HG02870 (cell line): ENCODE measurements around the gene CGB7.
"Not testable (repeated sequence)": the region's sequence is repeated elsewhere in the genome, so short reads cannot be mapped to it uniquely, and the experiment has no call there.

Source experiments
- ATAC-seq: cut with Tn5 transposase; IDR thresholded peaks from one replicate; pipeline ENCODE4 v1.9.1; 2021; ENCODE audit warnings: mild to moderate bottlenecking, moderate library complexity; ENCODE audit not compliant: unreplicated experiment

The CGB7 gene

GRCh38 chr19:49073514-49074378 is 16.2 kb upstream of the CGB7 start:
- no peak for ATAC-seq

DNA sequence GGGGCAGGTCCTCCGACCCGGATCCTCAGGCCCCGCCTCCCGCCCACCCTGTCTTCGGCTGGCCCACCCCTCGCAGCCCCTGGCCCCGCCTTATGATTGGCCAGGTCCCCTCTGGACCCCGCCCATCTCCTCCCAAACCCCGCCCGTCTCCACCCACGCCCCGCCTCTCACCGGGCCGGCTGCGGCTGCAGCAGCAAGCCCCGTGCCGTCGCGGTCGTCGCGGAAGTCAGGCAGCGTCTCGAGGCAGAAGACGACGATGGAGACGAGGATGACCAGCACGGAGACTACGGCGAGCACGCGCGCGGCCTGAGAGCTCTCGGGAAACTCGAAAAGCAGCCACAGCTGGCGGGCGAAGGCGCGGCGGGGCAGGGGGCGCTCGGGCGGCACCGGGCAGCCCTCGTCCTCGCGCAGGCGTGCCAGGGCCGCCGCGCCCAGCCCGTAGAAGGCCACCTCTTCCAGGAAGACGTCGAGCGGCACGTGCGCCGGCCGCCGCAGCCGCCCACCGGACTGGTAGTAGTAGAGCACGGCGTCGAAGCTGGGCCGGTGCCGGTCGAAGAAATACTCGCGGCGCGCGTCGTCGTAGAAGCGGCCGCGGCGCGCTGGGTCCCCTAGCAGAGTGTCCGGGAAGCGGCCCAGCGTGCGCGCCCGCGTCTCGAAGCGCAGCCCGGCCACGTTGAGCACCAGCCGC is 14.5 kb upstream of the CGB7 start:
- ATAC-seq, result no peak

- ATAC-seq, result no peak
Measured at GRCh38 chr19:49070416-49070815, 12.9 kb upstream of the CGB7 start.

- ATAC-seq, result no peak
Measured at GRCh38 chr19:49069026-49069425, 11.5 kb upstream of the CGB7 start.

GRCh38 chr19:49067554-49067953 is 10.0 kb upstream of the CGB7 start:
- no peak for ATAC-seq

GRCh38 chr19:49065905-49066512 is 8.5 kb upstream of the CGB7 start:
- ATAC-seq, result no peak

- ATAC-seq, result no peak
Measured at GRCh38 chr19:49064768-49065611, 7.4 kb upstream of the CGB7 start, which contains the start of gene NTF4. TSS of gene NTF4 (minus strand) at chr19:49064818. CDS start at chr19:49061997, 2,821 bp downstream.

- ATAC-seq, result no peak
Measured at GRCh38 chr19:49064029-49064629, 6.6 kb upstream of the CGB7 start.

DNA sequence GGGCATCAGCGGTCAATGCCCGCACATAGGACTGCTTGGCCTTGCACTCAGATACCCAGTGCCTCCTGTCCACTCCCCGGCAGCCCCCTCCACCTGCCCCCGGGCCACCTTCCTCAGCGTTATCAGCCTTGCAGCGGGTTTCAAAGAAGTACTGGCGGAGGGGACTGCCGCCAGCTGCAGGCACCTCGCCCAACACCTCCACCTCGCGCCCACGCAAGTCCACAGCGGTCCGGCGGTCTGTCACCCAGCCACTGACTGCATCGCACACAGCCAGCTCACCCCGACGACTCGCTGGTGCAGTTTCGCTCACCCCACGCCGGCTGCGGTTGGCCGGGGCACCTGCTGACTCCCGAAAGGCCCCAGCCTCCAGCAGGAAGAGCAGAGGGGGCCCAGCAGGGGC is 3.9 kb upstream of the CGB7 start:
- no peak for ATAC-seq

GRCh38 chr19:49061000-49061399 is 3.5 kb upstream of the CGB7 start:
- ATAC-seq, result no peak

GRCh38 chr19:49059053-49059452 is 1.5 kb upstream of the CGB7 start:
- no peak for ATAC-seq

DNA sequence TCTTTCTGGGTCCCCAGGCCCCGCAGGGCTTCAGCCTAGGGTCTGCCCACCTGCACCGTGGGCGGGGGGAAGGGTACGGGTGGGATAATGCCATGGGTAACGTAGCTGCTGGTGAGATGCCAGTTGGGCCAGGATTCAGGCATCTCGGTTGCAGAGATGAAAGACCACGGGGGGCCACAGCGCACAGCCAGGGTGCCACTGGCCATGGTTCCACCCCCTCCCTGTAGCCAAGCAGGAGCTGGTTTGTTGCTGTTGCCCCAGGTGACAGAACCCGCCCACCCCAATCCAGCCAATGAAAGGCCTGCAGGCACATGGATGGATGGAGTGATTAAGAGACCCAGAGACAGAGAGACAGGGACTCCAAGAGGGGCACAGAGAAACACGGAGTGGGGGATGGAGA is 1.0 kb upstream of the CGB7 start:
- no peak for ATAC-seq

GRCh38 chr19:49056902-49057596 is 500 bp downstream of the CGB7 start:
- not testable (repeated sequence) for ATAC-seq

GRCh38 chr19:49056101-49056901 is 1.2 kb downstream of the CGB7 start:
- ATAC-seq, result no peak

DNA sequence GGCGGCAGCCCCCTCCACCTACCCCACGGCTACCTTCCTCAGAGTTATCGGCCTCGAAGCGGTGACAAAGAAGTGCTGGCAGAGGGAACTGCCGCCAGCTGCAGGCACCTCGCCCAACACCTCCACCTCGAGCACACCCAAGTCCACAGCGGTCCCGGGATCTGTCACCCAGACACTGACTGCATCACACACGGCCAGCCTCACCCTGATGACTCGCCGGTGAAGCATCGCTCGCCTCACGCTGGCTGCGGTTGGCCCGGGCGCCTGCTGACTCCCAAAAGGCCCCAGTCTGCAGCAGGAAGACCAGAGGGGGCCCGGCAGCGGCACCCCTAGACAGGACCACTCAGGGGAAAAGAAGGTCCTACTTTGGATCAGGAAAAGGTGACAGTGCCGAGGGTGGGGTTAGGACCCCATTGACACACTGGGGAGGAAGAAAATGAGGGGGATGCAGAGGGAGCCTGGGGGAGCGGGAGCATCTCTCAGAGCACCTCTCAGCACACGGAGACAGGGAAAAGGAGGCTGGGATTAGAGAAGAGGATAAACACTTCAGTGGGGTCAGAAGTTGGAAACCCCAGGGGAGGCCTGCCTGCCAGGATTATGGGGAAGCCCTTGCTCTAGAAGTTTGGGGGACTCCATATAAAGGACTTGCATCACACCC is 7.0 kb downstream of the CGB7 start:
- not testable (repeated sequence) for ATAC-seq

GRCh38 chr19:49049834-49050233 is 7.7 kb downstream of the CGB7 start:
- ATAC-seq, result not testable (repeated sequence)

DNA sequence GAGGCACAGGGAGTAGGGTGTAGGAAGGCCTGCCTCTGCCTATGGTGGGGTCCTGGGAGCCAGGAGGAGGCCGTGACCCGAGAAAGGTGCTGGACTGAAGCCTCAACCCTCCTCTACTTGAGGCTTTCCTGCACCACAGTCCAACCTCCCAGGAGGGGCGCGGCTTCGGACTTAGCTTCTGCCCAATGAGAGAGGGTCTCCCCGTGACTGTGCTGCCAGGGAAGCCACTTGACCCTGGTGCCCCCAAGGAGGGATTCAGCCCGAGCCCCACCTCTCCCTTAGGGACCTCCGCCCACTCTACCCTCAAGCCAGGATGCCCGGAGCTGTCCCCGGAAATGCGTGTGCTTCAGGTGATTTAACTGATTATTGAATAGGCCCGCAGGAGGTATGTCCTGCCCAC is 8.5 kb downstream of the CGB7 start, which contains the start of gene CGB8:
TSS of gene CGB8 (minus strand) at position 101 of the 400 bp plus-strand sequence. CDS start 372 bp downstream, outside the sequence.
- ATAC-seq, result not testable (repeated sequence)

DNA sequence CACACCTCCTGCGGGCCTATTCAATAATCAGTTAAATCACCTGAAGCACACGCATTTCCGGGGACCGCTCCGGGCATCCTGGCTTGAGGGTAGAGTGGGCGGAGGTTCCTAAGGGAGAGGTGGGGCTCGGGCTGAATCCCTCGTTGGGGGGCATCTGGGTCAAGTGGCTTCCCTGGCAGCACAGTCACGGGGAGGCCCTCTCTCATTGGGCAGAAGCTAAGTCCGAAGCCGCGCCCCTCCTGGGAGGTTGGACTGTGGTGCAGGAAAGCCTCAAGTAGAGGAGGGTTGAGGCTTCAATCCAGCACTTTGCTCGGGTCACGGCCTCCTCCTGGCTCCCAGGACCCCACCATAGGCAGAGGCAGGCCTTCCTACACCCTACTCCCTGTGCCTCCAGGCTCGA is 14.0 kb downstream of the CGB7 start, which contains the start of gene CGB5:
TSS of gene CGB5 (plus strand) at position 301 of the 400 bp plus-strand sequence. CDS start 362 bp downstream, outside the sequence.
- ATAC-seq, result not testable (repeated sequence)
